ENCODE results near the gene HAL.

The HAL gene

GRCh38 chr12:95953000-95953399, 43.1 kb downstream of the HAL start:
- H3K4me1 ChIP-seq = peaks cover 10% of the 10 kb centered on the region
- in situ Hi-C loops (cut with MboI; ENCODE audit: low sequenced_read_pairs) = no loop called here
- no peak overlapping the region for H3K4me3 ChIP-seq
- peaks cover 51% of the 10 kb centered on the region for H3K27me3 ChIP-seq (ENCODE audit: low read depth)
- DNase-seq (ENCODE audit: low spot score in 2 of 2) = no peak
- no peaks in the 10 kb centered on the region for H3K36me3 ChIP-seq (replicated peaks)
- H3K9me3 ChIP-seq = peaks cover 2% of the 10 kb centered on the region; the same call in 1 of the 2 replicates

DNA sequence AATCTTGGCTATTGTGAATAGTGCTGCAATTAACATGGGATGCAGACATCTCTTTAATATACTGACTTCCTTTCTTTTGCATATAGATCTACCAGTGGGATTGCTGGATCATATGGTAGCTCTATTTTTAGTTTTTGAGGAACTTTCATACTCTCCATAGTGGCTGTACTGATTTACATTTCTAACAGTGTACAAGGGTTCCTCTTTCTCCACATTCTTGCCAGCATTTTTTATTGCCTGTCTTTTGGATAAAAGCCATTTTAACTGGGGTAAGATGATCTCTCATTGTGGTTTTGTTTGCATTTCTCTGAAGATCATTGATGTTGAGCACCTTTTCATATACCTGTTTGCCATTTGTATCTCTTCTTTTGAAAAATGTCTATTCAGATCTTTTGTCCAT, 44.6 kb downstream of the HAL start:
- Histone ChIP-seq H3K27me3 (ENCODE audit: low read depth) (peaks cover 45% of the 10 kb centered on the region), H3K9me3 (peaks cover 2% of the 10 kb centered on the region; the same call in 1 of the 2 replicates), H3K36me3 (replicated peaks) (no peaks in the 10 kb centered on the region), H3K4me1 (peaks cover 10% of the 10 kb centered on the region), H3K4me3 (no peak overlapping the region)
- DNase-seq (ENCODE audit: low spot score in 2 of 2) = no peak
- in situ Hi-C loops (cut with MboI; ENCODE audit: low sequenced_read_pairs) = no loop called here

- Histone ChIP-seq H3K36me3 (replicated peaks) (no peaks in the 10 kb centered on the region), H3K4me3 (no peak overlapping the region), H3K27me3 (ENCODE audit: low read depth) (peaks cover 51% of the 10 kb centered on the region), H3K4me1 (peaks cover 10% of the 10 kb centered on the region), H3K9me3 (peaks cover 2% of the 10 kb centered on the region; the same call in 1 of the 2 replicates)
- in situ Hi-C loops (cut with MboI; ENCODE audit: low sequenced_read_pairs) = no loop called here
- peak; percentile 54 to 95 for DNase-seq (ENCODE audit: low spot score in 2 of 2)
These were observed 46.5 kb downstream of the HAL start for GRCh38 chr12:95949477-95950206.

- H3K4me3 ChIP-seq = no peak overlapping the region
- H3K4me1 ChIP-seq = peaks cover 6% of the 10 kb centered on the region
- peaks cover 24% of the 10 kb centered on the region for H3K27me3 ChIP-seq (ENCODE audit: low read depth)
- no peaks in the 10 kb centered on the region for H3K9me3 ChIP-seq
- in situ Hi-C loops (cut with MboI; ENCODE audit: low sequenced_read_pairs) = no loop called here
- DNase-seq (ENCODE audit: low spot score in 2 of 2) = no peak
- no peaks in the 10 kb centered on the region for H3K36me3 ChIP-seq (replicated peaks)
These were observed 51.9 kb downstream of the HAL start for GRCh38 chr12:95944108-95944704.

DNA sequence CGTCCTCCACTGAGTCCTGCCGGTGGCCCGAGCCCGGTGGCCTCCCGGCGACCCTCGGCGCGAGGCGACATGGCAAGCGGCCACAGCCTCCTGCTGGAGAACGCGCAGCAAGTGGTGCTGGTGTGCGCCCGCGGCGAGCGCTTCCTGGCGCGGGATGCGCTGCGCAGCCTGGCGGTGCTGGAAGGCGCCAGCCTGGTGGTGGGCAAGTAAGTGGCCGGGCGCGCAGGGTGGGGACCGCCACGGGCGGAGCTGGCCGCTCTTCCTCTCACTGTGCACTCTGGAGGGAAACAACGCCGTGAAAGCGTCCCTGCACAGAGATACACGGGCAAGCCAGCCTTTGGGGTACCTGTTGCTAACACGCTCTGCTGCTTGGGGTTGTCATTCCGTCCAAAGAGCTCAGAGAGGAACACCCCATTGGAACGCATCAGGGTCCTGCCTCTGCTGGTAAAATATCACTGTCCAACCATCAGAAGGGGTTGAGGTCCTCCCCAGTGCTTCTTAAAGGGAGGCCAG, 52.8 kb downstream of the HAL start, which contains the start of gene AMDHD1:
AMDHD1 (plus strand) TSS at position 2 of the 513 bp plus-strand sequence; CDS start at position 70, 68 bp downstream.
- Histone ChIP-seq H3K27me3 (ENCODE audit: low read depth) (peaks cover 24% of the 10 kb centered on the region), H3K4me1 (peaks cover 8% of the 10 kb centered on the region; the same call in 1 of the 2 replicates), H3K9me3 (no peaks in the 10 kb centered on the region), H3K4me3 (peak within 1 kb of the TSS; percentile 58), H3K36me3 (replicated peaks) (no peaks in the 10 kb centered on the region)
- DNase-seq (ENCODE audit: low spot score in 2 of 2) = peak; percentile 28 to 67
- in situ Hi-C loops (cut with MboI; ENCODE audit: low sequenced_read_pairs) = no loop called here

GRCh38 chr12:95942524-95943329, 53.4 kb downstream of the HAL start, which contains the start of gene CCDC38:
Gene CCDC38, minus strand, starts transcription at chr12:95942614. Its CDS starts 6,105 bp downstream, at chr12:95936509.
- Histone ChIP-seq H3K27me3 (ENCODE audit: low read depth) (peaks cover 24% of the 10 kb centered on the region), H3K4me1 (peaks cover 11% of the 10 kb centered on the region; the same call in 1 of the 2 replicates), H3K9me3 (no peaks in the 10 kb centered on the region), H3K36me3 (replicated peaks) (no peaks in the 10 kb centered on the region), H3K4me3 (peak within 1 kb of the TSS; percentile 58)
- peak; percentile 56 to 82 for DNase-seq (ENCODE audit: low spot score in 2 of 2)
- in situ Hi-C loops (cut with MboI; ENCODE audit: low sequenced_read_pairs) = no loop called here

- in situ Hi-C loops (cut with MboI; ENCODE audit: low sequenced_read_pairs) = no loop called here
- Histone ChIP-seq H3K4me3 (peak overlapping the region; percentile 58), H3K36me3 (replicated peaks) (no peaks in the 10 kb centered on the region), H3K4me1 (peaks cover 11% of the 10 kb centered on the region; the same call in 1 of the 2 replicates), H3K27me3 (ENCODE audit: low read depth) (peaks cover 24% of the 10 kb centered on the region), H3K9me3 (no peaks in the 10 kb centered on the region)
- DNase-seq (ENCODE audit: low spot score in 2 of 2) = no peak
These were observed 54.0 kb downstream of the HAL start for GRCh38 chr12:95942101-95942523.

GRCh38 chr12:95940514-95940913, 55.6 kb downstream of the HAL start:
- DNase-seq (ENCODE audit: low spot score in 2 of 2) = no peak

More at GRCh38 chr12:95940514-95940913, 55.6 kb downstream of the HAL start:
- no peak overlapping the region for H3K4me3 ChIP-seq
- in situ Hi-C loops (cut with MboI; ENCODE audit: low sequenced_read_pairs) = no loop called here
- peaks cover 21% of the 10 kb centered on the region for H3K27me3 ChIP-seq (ENCODE audit: low read depth)
- no peaks in the 10 kb centered on the region for H3K36me3 ChIP-seq (replicated peaks)
- no peaks in the 10 kb centered on the region for H3K9me3 ChIP-seq
- peaks cover 11% of the 10 kb centered on the region; the same call in 1 of the 2 replicates for H3K4me1 ChIP-seq
